ENCODE results near the gene APOB.

Gene APOB

GRCh38 chr2:21046506-21046905, 2.6 kb upstream of the APOB start:
- H3K27ac ChIP-seq (ENCODE audit: low read length): no peak overlapping the region
- H3K36me3 ChIP-seq (ENCODE audit: control insufficient read depth in 1 of 2, insufficient read depth in 2 of 2, low read length in 2 of 2): no peaks in the 10 kb centered on the region
- no peaks in the 10 kb centered on the region for H3K9me3 ChIP-seq (ENCODE audit: control insufficient read depth in 1 of 2, low read length in 2 of 2)
- H3K4me3 ChIP-seq (ENCODE audit: low read depth in 1 of 2, low read length in 2 of 2): no peak overlapping the region
- H3K27me3 ChIP-seq (ENCODE audit: low read depth, low read length): no peaks in the 10 kb centered on the region
- peaks cover 0 to 6% of the 10 kb centered on the region in 2 donors for H3K4me1 ChIP-seq (ENCODE audit: control insufficient read depth in 1 of 2, insufficient read depth in 2 of 2, low read length in 2 of 2)

- no peak overlapping the region for H3K4me3 ChIP-seq (ENCODE audit: low read depth in 1 of 2, low read length in 2 of 2)
- no peaks in the 10 kb centered on the region for H3K9me3 ChIP-seq (ENCODE audit: control insufficient read depth in 1 of 2, low read length in 2 of 2)
- peaks cover 0 to 6% of the 10 kb centered on the region in 2 donors for H3K4me1 ChIP-seq (ENCODE audit: control insufficient read depth in 1 of 2, insufficient read depth in 2 of 2, low read length in 2 of 2)
- no peaks in the 10 kb centered on the region for H3K27me3 ChIP-seq (ENCODE audit: low read depth, low read length)
- no peak overlapping the region for H3K27ac ChIP-seq (ENCODE audit: low read length)
- H3K36me3 ChIP-seq (ENCODE audit: control insufficient read depth in 1 of 2, insufficient read depth in 2 of 2, low read length in 2 of 2): no peaks in the 10 kb centered on the region
These were observed 960 bp upstream of the APOB start for GRCh38 chr2:21044694-21045371.

GRCh38 chr2:21042958-21043743, 722 bp downstream of the APOB start:
- Histone ChIP-seq H3K27me3 (ENCODE audit: low read depth, low read length) (no peaks in the 10 kb centered on the region), H3K4me1 (ENCODE audit: control insufficient read depth in 1 of 2, insufficient read depth in 2 of 2, low read length in 2 of 2) (peaks cover 0 to 6% of the 10 kb centered on the region in 2 donors), H3K36me3 (ENCODE audit: control insufficient read depth in 1 of 2, insufficient read depth in 2 of 2, low read length in 2 of 2) (no peaks in the 10 kb centered on the region), H3K9me3 (ENCODE audit: control insufficient read depth in 1 of 2, low read length in 2 of 2) (no peaks in the 10 kb centered on the region), H3K4me3 (ENCODE audit: low read depth in 1 of 2, low read length in 2 of 2) (peak overlapping the region; percentile 24 to 49), H3K27ac (ENCODE audit: low read length) (no peak overlapping the region)

GRCh38 chr2:21042708-21042957, 1.2 kb downstream of the APOB start:
- Histone ChIP-seq H3K4me1 (ENCODE audit: control insufficient read depth in 1 of 2, insufficient read depth in 2 of 2, low read length in 2 of 2) (peaks cover 0 to 6% of the 10 kb centered on the region in 2 donors), H3K36me3 (ENCODE audit: control insufficient read depth in 1 of 2, insufficient read depth in 2 of 2, low read length in 2 of 2) (no peaks in the 10 kb centered on the region), H3K9me3 (ENCODE audit: control insufficient read depth in 1 of 2, low read length in 2 of 2) (no peaks in the 10 kb centered on the region), H3K27ac (ENCODE audit: low read length) (no peak overlapping the region), H3K27me3 (ENCODE audit: low read depth, low read length) (no peaks in the 10 kb centered on the region), H3K4me3 (ENCODE audit: low read depth in 1 of 2, low read length in 2 of 2) (peak overlapping the region in 1 of 2 donors; percentile 24)

- H3K27ac ChIP-seq (ENCODE audit: low read length): no peak overlapping the region
- no peak overlapping the region for H3K4me3 ChIP-seq (ENCODE audit: low read depth in 1 of 2, low read length in 2 of 2)
These were observed 1.7 kb downstream of the APOB start for GRCh38 chr2:21041943-21042707.

DNA sequence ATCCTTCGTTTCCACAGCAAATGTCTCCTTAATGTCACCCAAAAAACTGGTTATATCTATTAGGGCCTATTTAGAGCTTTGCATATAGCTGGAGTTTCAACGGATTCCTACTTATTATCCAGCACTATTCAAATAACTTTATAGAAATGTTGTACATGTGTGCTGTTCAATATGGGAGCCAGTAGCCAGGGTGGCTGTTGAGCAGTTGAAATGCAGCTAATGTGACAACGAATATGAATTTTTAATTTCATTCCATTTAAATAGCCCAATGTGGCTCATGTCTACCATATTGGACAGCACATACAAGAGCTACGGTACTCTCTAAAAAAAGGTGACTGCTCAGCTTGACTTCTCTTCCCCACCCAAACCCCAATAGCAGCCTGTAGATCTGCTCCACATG, 2.4 kb downstream of the APOB start:
- no peak overlapping the region for H3K4me3 ChIP-seq (ENCODE audit: low read depth in 1 of 2, low read length in 2 of 2)
- no peaks in the 10 kb centered on the region for H3K27me3 ChIP-seq (ENCODE audit: low read depth, low read length)
- H3K27ac ChIP-seq (ENCODE audit: low read length): no peak overlapping the region
- no peaks in the 10 kb centered on the region for H3K36me3 ChIP-seq (ENCODE audit: control insufficient read depth in 1 of 2, insufficient read depth in 2 of 2, low read length in 2 of 2)
- H3K9me3 ChIP-seq (ENCODE audit: control insufficient read depth in 1 of 2, low read length in 2 of 2): no peaks in the 10 kb centered on the region
- H3K4me1 ChIP-seq (ENCODE audit: control insufficient read depth in 1 of 2, insufficient read depth in 2 of 2, low read length in 2 of 2): peaks cover 0 to 6% of the 10 kb centered on the region in 2 donors

More at GRCh38 chr2:21041943-21042707, 1.7 kb downstream of the APOB start:
- Histone ChIP-seq H3K4me1 (ENCODE audit: control insufficient read depth in 1 of 2, insufficient read depth in 2 of 2, low read length in 2 of 2) (peaks cover 0 to 6% of the 10 kb centered on the region in 2 donors), H3K27me3 (ENCODE audit: low read depth, low read length) (no peaks in the 10 kb centered on the region), H3K9me3 (ENCODE audit: control insufficient read depth in 1 of 2, low read length in 2 of 2) (no peaks in the 10 kb centered on the region), H3K36me3 (ENCODE audit: control insufficient read depth in 1 of 2, insufficient read depth in 2 of 2, low read length in 2 of 2) (no peaks in the 10 kb centered on the region)

DNA sequence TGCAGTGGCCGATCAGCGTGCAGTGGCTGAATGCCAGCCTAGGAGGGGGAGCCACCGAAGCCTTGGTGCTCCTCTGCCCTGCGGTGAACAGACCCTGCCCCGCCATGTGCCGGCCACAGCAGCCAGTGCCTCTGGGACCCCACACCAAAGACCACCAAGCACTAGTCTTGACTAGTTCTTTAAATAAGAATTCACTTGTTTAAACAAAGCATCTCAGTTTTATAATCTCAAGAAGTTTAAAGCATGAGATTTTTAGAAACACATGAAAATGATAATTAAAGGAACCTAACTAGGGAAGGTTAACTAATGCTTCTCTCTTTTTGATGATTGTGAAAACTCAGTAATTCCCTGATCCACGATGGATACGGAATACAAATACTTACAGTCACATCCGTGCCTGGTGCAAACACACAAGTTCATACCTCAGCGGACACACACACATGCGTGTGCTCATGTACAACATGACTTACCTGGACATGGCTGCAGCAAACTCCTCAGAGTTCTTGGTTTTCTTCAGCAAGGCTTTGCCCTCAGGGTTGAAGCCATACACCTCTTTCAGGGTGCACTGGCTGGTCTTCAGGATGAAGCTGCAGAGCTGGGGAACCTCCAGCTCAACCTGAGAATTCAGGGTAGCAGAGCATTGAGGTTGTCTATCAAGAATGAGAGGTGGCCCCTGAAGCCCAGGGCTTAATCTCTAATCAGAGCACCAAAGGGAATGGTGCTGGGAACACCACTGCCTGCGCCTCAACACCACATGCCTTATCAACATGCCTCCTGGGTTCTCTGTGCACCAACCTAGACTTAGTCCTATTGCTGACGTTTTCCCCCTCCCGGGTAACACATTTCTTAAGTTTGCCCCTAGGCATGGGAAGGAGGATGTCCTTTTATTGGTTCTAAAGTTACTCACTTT, 3.1 kb downstream of the APOB start:
- no peaks in the 10 kb centered on the region for H3K9me3 ChIP-seq (ENCODE audit: control insufficient read depth in 1 of 2, low read length in 2 of 2)
- H3K27ac ChIP-seq (ENCODE audit: low read length): no peak overlapping the region
- H3K27me3 ChIP-seq (ENCODE audit: low read depth, low read length): no peaks in the 10 kb centered on the region
- H3K4me1 ChIP-seq (ENCODE audit: control insufficient read depth in 1 of 2, insufficient read depth in 2 of 2, low read length in 2 of 2): peaks cover 0 to 6% of the 10 kb centered on the region in 2 donors
- H3K36me3 ChIP-seq (ENCODE audit: control insufficient read depth in 1 of 2, insufficient read depth in 2 of 2, low read length in 2 of 2): no peaks in the 10 kb centered on the region
- no peak overlapping the region for H3K4me3 ChIP-seq (ENCODE audit: low read depth in 1 of 2, low read length in 2 of 2)

DNA sequence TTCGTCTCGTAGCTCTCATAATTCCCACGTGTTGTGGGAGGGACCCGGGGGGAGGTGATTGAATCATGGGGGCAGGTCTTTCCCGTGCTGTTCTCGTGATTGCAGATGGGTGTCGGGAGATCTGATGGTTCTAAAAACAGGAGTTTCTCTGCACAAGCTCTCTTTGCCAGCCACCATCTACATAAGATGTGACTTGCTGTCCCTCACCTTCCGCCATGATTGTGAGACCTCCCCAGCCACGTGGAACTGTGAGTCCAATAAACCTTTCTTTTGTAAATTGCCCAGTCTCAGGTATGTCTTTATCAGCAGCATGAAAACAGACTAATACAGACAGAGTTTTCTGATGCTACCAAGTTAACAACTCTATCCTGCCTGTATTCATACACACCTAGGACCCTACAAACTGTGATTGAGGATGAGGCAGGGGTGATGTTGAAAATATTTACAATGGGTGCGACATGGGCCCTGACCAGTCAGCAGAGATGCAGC, 3.9 kb downstream of the APOB start:
- no peaks in the 10 kb centered on the region for H3K36me3 ChIP-seq (ENCODE audit: control insufficient read depth in 1 of 2, insufficient read depth in 2 of 2, low read length in 2 of 2)
- peaks cover 0 to 6% of the 10 kb centered on the region in 2 donors for H3K4me1 ChIP-seq (ENCODE audit: control insufficient read depth in 1 of 2, insufficient read depth in 2 of 2, low read length in 2 of 2)
- no peak overlapping the region for H3K4me3 ChIP-seq (ENCODE audit: low read depth in 1 of 2, low read length in 2 of 2)
- no peaks in the 10 kb centered on the region for H3K27me3 ChIP-seq (ENCODE audit: low read depth, low read length)
- H3K27ac ChIP-seq (ENCODE audit: low read length): no peak overlapping the region
- no peaks in the 10 kb centered on the region for H3K9me3 ChIP-seq (ENCODE audit: control insufficient read depth in 1 of 2, low read length in 2 of 2)

DNA sequence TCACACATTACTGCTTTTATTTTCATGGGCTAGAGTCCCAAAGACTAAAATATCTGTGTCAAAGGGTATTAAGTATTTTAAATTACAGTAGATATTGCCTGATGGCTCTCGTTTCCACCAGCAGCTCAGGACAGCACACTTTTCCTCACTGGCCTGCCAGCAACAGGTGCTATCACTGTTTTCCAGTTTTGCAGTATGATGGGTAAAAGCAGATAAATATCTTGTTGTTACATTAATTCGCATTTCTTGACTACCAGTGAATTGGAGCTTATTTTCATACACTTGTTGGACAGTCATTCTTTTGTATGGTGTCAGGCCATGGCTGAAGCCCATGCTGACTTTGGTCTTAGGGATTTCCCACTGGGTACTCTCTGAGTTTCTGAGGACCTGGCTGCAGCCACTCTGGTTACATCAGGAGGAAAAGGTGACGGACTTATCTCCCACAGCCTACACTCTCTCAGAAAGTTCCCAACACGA, 4.8 kb downstream of the APOB start:
- H3K4me3 ChIP-seq (ENCODE audit: low read depth in 1 of 2, low read length in 2 of 2): no peak overlapping the region
- no peak overlapping the region for H3K27ac ChIP-seq (ENCODE audit: low read length)

GRCh38 chr2:21038403-21039073, 5.3 kb downstream of the APOB start:
- Histone ChIP-seq H3K36me3 (ENCODE audit: control insufficient read depth in 1 of 2, insufficient read depth in 2 of 2, low read length in 2 of 2) (no peaks in the 10 kb centered on the region), H3K4me1 (ENCODE audit: control insufficient read depth in 1 of 2, insufficient read depth in 2 of 2, low read length in 2 of 2) (peaks cover 0 to 6% of the 10 kb centered on the region in 2 donors), H3K9me3 (ENCODE audit: control insufficient read depth in 1 of 2, low read length in 2 of 2) (no peaks in the 10 kb centered on the region), H3K27me3 (ENCODE audit: low read depth, low read length) (no peaks in the 10 kb centered on the region), H3K27ac (ENCODE audit: low read length) (no peak overlapping the region), H3K4me3 (ENCODE audit: low read depth in 1 of 2, low read length in 2 of 2) (no peak overlapping the region)

More for the DNA sequence above, 4.8 kb downstream of the APOB start:
- no peaks in the 10 kb centered on the region for H3K36me3 ChIP-seq (ENCODE audit: control insufficient read depth in 1 of 2, insufficient read depth in 2 of 2, low read length in 2 of 2)
- no peaks in the 10 kb centered on the region for H3K27me3 ChIP-seq (ENCODE audit: low read depth, low read length)
- peaks cover 0 to 6% of the 10 kb centered on the region in 2 donors for H3K4me1 ChIP-seq (ENCODE audit: control insufficient read depth in 1 of 2, insufficient read depth in 2 of 2, low read length in 2 of 2)
- H3K9me3 ChIP-seq (ENCODE audit: control insufficient read depth in 1 of 2, low read length in 2 of 2): no peaks in the 10 kb centered on the region

Data from muscle layer of duodenum (tissue), 2 donors.